Transverse colon (tissue), 3 donors: ENCODE measurements around the gene C2orf68.

ENCODE experiments used
- EP300 ChIP-seq: sonication (generic); formaldehyde crosslinking; IDR thresholded peaks from one replicate; pipeline ENCODE4 v1.6.1; 2017; ENCODE audit warnings: antibody characterized with exemption, low read depth
- POLR2A ChIP-seq: fragments of 450-650 bp; IDR thresholded peaks from one replicate; pipeline ENCODE4 v1.6.1; 2016; ENCODE audit warnings: antibody characterized with exemption, mild to moderate bottlenecking, moderate library complexity
- TF ChIP-seq, protein P1 (sequence below), 5 experiments: fragments of 200-600 bp in 3 of 5; fragments of 450-650 bp in 2 of 5; sonication (generic) in 3 of 5; IDR thresholded peaks; 1 replicate in 2 of 5; 2 replicates in 3 of 5; pipeline ENCODE4 v1.5.1; 2016 to 2017; ENCODE audit warnings: antibody characterized with exemption in 5 of 5, inconsistent platforms in 3 of 5, mild to moderate bottlenecking in 2 of 5, moderate library complexity in 1 of 5

DNA sequence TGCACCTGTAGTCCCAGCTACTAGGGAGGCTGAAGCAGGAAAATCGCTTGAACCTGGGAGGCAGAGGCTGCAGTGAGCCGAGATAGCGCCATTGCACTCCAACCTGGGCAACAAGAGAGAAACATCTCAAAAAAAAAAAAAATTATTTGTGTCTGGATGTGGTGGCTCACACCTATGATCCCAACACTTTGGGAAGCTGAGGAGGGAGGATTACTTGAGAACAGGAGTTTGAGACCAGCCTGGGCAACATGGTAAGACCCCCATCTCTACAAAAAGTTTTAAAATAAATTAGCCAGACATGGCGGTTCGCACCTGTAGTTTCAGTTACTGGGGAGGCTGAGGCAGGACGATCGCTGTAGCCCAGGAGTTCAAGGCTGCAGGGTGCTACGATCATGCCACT is 36.1 kb downstream of the C2orf68 start:
- TF ChIP-seq, protein P1, sequence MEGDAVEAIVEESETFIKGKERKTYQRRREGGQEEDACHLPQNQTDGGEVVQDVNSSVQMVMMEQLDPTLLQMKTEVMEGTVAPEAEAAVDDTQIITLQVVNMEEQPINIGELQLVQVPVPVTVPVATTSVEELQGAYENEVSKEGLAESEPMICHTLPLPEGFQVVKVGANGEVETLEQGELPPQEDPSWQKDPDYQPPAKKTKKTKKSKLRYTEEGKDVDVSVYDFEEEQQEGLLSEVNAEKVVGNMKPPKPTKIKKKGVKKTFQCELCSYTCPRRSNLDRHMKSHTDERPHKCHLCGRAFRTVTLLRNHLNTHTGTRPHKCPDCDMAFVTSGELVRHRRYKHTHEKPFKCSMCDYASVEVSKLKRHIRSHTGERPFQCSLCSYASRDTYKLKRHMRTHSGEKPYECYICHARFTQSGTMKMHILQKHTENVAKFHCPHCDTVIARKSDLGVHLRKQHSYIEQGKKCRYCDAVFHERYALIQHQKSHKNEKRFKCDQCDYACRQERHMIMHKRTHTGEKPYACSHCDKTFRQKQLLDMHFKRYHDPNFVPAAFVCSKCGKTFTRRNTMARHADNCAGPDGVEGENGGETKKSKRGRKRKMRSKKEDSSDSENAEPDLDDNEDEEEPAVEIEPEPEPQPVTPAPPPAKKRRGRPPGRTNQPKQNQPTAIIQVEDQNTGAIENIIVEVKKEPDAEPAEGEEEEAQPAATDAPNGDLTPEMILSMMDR (IDR thresholded peaks at IDR 0.05) = no peak
- TF ChIP-seq EP300 = no peak
- no peak for TF ChIP-seq POLR2A
